HG02852 (cell line): ENCODE data around the gene RNF181.
"Not testable (repeated sequence)": the region's sequence is repeated elsewhere in the genome, so short reads cannot be mapped to it uniquely, and the experiment has no call there.

ENCODE experiments used
- ATAC-seq: cut with Tn5 transposase; IDR thresholded peaks from one replicate; pipeline ENCODE4 v1.9.1; 2021; ENCODE audit warnings: mild to moderate bottlenecking, moderate library complexity; ENCODE audit not compliant: unreplicated experiment

Gene RNF181

DNA sequence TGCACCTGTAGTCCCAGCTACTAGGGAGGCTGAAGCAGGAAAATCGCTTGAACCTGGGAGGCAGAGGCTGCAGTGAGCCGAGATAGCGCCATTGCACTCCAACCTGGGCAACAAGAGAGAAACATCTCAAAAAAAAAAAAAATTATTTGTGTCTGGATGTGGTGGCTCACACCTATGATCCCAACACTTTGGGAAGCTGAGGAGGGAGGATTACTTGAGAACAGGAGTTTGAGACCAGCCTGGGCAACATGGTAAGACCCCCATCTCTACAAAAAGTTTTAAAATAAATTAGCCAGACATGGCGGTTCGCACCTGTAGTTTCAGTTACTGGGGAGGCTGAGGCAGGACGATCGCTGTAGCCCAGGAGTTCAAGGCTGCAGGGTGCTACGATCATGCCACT lies 19.8 kb upstream of the RNF181 start:
- ATAC-seq, result no peak

DNA sequence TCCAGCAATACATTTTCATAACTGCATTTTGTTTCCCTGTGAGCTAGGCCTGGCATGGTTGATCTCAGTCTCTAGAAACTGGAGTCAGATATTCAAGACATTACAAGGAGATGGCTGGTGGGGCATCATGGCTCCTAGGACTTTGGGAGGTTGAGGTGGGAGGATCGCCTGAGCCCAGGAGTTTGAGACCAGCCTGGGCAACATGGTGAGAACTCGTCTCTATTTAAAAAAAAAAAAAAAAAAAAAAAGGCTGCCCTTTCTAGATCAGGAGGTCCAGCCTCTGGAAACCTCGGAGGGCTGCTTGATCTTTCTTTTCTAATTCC lies 18.5 kb upstream of the RNF181 start:
- no peak for ATAC-seq

GRCh38 chr2:85577386-85578242 lies 17.9 kb upstream of the RNF181 start, which contains the start of gene VAMP8:
VAMP8 (plus strand) TSS chr2:85577586; CDS start chr2:85577647, 61 bp downstream.
- peak; percentile 76 for ATAC-seq

DNA sequence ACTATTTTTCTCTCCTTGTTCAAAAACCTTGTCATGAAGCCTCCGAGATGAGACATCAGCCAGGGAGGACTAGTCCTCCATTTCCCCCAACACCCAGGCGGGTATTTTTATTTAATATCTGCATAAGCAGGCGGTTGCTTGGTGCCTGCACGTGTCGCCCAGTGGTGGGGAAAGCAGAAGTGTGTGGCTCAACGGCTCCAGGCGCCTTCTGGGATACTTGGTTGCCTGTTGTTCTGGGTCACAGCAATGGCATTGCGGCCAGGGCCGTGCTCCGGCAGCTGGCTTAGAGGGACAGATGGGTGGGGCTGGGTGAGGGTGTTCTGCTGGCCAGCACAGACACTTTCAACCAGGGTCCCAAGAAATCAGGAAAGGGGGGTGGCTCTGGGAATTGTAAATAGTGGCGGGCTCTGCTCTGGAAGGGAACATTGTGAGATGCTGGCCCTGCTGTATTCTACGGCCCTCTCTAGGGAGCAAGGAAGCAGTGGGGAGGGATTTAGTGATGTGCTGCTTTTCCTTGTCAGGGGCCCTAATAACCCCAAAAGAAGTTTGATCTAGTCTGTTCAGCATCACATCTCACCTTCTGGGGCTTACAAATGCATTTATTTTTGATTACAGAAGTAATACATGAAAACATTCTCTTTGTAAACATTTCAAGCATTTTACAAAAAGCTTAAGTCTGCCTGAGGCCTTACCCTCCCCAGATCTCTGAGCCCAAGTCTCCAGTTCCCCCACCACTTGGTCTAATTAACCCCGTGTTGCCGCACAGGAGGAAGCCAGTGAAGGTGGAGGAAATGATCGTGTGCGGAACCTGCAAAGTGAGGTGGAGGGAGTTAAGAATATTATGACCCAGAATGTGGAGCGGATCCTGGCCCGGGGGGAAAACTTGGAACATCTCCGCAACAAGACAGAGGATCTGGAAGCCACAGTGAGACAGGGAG lies 17.0 kb upstream of the RNF181 start:
- ATAC-seq, result peak; percentile 36

DNA sequence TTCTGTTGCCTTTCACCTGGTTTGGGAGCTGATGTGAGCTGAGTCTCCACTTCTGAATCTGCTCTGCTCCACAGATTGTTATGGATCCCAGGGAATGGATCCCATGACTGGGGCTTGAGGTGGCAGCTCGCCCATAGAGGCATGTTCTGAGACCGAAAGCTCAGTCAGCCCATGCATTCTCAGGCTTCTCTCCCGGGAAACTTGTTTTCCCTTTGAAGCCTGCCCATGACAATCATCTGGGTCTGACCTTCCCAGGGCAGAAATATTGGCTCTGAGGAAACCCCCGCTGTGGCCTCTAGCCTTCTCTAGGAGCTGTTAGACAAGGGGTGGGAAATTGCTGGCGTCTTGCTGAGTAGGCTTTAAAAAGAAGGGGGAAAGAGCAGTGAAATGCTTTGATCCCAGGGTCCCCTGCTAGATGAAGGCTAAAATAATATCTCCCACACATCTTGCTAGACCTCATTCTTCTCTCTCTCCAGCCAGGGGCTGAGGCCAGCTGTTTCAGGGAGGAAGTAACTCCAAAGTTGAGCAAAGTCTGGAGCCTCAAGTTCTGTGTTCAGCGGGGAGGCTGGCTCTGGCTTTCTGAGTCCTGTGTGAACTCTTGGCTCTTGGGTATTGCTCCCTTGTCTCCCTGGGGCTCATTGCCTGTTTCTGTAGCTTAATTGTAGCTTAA lies 16.1 kb upstream of the RNF181 start:
- no peak for ATAC-seq

DNA sequence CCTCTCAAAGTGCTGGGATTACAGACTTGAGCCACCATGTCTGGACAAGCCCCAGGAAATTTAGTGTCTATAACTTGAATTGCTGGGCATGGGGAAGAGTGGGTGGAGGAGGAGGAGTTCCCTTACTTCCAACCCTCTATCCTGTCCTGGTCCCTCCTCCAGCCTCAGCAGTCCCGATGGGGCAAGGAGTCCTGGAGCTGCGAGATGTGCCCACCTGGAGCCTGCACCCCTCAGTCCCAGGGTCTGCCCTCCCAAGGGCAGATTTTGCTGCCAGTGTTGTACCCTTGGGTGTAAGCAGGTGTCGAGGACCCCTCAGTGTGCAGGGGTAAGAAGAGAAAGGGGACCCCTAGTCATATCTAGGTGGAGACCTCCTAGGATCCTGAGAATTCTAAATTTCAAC lies 15.3 kb upstream of the RNF181 start:
- ATAC-seq, result no peak

DNA sequence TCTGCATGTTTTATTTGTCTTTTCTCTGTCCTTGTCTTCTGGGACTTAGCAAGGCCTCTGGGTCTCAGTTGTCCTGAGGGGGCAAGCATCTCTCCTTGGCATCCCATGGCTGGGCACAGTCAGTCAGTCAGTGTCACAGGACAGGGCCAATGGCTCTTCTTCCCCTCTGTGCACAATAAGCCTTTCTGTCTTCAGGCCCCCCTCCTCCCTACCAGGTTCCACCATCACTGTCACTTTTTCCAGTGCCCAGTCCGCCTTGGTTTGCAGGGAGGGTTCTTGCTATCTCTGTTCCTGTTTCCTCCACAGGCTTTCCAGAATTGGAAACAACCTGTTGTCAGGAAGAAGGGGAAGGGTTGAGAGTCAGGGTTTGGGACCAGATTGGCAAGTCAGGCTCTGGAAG lies 13.1 kb upstream of the RNF181 start:
- ATAC-seq, result no peak

DNA sequence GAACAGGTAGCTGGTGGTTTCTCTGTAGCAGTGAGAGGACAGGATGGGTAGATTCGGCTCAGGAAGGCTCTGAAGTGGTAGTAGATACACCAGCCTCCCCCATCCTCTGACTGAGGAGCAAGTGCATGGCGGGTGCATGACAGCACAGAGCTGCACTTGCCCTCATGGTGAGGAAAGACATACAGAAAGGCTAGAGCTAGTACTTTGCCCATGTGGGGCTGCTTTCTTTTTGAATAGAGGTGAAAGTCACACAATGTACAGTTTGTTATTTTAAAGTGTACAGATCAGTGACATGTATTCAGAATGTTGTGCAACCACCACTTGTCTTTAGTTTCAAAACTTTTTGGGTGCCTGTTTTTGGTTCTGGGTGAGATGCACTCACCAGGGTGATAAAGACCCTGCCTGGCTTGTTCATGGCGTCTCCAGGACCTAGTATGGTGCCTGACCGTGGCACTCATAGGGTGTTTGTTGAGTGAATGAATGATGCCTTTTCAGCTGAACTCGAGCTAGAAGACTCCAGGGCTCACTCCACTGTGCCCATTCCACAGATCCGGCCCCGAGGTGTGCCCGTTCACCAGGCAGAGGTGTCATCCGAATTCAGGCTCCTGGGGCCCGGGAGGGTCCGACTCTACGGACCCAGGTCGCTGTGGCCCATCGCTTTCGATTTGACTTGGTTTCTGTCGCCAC lies 11.7 kb upstream of the RNF181 start:
- ATAC-seq, result peak; percentile 66

GRCh38 chr2:85584354-85584856 lies 11.1 kb upstream of the RNF181 start, which contains the start of gene VAMP5:
VAMP5 (plus strand) TSS chr2:85584431; CDS start chr2:85584491, 60 bp downstream.
- peak; percentile 30 for ATAC-seq

- peak; percentile 31 for ATAC-seq
Measured at GRCh38 chr2:85584857-85585780, 10.4 kb upstream of the RNF181 start.

DNA sequence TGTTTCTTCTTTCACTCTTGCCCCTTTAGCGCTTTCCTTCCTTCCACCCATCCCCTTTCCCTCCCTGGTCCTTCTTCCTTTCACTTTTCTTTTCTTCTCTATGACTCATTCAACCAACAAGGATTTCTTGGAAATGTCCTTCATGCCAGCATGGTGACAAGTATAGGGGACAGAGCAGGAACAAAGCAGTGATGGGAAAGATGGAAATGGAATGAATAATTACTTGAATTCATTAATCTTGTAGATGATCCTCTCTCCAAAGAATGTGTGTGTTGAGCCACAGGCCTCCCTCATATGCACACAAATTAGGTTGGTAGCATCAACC lies 9.8 kb upstream of the RNF181 start:
- no peak for ATAC-seq

- ATAC-seq, result no peak
Measured at GRCh38 chr2:85588236-85588635, 7.3 kb upstream of the RNF181 start.

DNA sequence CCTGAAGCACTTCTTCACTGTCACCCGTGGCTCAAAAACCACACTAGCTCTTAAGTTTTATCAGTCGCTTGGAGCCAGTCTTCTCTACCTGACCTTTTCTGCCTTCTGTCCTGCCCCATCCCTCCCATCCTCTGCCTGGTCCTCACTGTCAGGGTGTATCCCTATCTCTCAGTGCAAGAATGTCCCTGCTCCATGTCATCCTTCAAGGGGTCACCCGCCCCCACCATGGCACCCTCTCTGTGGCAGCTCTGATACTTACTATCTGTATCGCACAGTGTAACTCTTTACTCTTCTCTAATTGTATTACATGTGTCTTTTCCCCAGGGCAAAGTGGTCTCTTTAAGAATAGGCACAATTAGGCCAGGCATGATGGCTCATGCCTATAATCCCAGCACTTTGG lies 6.9 kb upstream of the RNF181 start:
- no peak for ATAC-seq

DNA sequence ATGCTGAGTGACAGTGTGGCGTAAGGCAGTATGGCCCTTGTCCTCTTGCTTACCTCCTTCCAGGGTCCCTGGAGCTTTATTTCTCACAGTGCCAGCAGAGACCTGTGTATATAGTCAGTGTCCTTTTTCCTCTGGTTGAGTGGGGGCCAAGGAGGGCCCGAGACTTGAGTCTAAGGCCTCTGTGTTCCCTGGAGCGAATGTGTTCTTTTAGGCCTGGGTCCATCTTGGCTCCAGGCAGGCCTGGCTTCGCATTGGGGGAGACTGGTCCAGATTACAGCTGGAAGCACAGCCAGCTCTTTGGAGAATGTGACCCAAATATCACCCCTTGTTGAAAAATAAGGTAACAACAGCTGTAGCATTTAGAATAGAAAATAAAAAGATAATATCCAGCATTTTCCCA lies 6.4 kb upstream of the RNF181 start:
- no peak for ATAC-seq

DNA sequence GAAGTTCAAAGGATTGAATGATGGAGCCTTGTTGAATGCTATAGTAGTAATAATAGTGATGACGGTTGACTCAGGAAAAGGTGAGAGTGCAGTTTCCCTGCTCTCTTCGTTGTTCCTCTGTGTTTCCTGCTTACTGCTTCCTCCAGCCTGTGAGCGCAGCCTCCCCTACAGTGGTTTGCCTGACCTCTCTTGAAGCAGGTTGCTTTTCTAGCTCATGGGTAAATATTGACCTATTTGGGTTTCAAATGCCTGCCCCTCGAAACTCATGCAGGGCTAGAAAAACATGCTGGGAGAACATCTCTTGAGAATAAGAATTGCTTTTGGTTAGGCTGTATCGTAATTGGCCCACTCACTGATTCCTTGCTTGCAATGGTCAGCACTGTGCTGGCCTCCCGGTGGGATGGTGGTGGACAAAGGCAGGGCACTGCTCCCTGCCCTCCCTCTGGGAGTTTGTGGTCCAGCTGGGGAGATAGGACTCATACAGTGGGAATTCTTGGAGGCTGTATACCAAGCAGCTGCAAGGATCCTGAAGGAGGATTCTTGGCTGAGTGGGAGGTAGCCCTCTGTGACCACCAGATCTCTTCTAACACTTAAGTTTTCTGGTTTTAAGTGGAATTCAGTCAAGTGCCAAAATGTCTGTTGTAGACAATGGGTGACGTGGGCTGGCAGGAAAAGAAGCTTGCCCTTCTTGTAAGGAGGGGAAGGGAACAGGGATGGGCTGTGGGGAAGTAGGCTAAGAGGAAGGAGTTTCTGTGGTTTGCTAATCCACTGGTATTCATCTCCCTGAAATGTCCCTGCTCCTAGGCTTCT lies 5.4 kb upstream of the RNF181 start:
- ATAC-seq, result no peak

- no peak for ATAC-seq
Measured at GRCh38 chr2:85590950-85591349, 4.6 kb upstream of the RNF181 start.

GRCh38 chr2:85591563-85591962 lies 4.0 kb upstream of the RNF181 start:
- ATAC-seq, result no peak

DNA sequence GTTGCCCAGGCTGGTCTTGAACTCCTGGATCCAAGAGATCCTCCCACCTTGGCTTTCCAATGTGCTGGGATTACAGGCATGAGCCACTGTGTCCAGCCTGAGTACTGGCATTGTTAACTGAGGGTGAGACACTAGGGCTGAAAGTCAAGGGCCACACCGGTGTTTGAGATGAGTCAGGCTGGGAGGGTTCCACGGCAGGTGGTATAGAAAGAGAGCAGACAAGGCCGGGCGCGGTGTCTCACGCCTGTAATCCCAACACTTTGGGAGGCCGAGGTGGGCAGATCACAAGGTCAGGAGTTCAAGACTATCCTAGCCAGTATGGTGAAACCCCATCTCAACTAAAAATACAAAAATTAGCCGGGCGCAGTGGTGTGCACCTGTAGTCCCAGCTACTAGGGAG lies 3.2 kb upstream of the RNF181 start:
- not testable (repeated sequence) for ATAC-seq

- no peak for ATAC-seq
Measured at GRCh38 chr2:85593023-85593422, 2.5 kb upstream of the RNF181 start.
